Anterior cingulate cortex (tissue), 58 donors: ENCODE measurements around the gene HIP1R.
A peak's percentile ranks its signal among the peaks of the same experiment; 100 is the strongest.
"Not testable (repeated sequence)": the region's sequence is repeated elsewhere in the genome, so short reads cannot be mapped to it uniquely, and the experiment has no call there.

Experiments
- DNase-seq, 58 donors: peaks; one replicate each; lab custom pipeline; 2025; lab: John Stamatoyannopoulos, UW

The HIP1R gene

DNA sequence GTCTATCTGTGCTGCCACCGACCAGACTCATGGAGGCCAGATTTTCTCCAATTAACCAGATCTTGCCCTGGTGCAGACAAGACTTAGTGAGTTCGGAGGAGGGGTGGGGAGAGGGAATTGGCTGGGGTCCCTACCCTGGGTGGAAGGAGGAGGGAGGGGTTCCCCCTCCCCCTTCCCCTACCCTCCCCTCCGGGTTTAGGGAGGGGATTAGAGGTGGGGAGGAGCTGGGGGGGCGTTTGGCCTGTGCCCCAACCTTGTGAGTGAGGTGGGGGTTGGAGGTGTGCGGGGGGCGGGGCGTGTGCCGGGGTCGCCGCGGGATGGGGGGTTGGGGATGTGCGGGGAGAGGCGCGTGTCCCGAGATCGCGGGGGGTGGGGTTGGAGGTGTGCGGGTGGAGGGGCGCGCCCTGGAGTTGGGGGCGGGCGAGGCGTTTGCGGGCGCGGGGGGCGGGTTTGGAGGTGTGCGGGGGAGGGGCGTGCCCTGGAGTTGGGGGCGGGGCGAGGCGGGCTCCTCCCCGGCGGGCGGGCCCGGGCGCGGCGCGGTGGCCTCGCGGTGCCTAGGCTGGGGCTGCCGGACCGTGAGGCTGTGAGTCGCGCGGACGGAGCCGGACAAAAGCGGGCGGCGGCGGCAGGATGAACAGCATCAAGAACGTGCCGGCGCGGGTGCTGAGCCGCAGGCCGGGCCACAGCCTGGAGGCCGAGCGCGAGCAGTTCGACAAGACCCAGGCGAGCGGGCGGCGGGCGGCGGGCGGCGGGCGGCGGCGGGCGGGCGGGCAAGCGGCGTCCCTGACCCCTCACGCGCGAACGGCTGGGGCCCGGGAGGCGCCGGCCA, at the start of gene HIP1R:
Gene HIP1R, plus strand, starts transcription at position 537 of the 829 bp plus-strand sequence. Its CDS starts 94 bp downstream, at position 631.
- DNase-seq = peak in 41 of 58 donors; percentile 27 to 79 (median 57)

DNA sequence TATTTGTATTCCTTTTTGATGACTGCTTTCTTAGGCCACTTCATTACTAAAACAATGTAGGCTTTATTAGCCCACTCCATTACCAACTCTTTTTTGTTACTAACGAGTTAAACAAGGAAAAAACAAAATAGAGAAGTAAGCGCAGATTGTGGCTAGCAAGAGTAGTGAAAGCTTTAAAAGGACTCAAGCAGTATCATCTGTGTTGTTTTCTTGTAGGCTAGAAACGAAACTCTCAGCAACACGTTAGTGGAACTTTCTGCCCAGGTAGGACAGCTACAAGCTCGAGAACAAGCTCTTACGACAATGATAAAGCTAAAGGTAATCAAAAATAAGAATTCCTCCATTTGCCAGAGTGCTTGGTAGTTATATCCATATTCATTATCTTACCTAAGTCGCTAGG, 49.8 kb upstream of the HIP1R start:
- DNase-seq = no peak

DNA sequence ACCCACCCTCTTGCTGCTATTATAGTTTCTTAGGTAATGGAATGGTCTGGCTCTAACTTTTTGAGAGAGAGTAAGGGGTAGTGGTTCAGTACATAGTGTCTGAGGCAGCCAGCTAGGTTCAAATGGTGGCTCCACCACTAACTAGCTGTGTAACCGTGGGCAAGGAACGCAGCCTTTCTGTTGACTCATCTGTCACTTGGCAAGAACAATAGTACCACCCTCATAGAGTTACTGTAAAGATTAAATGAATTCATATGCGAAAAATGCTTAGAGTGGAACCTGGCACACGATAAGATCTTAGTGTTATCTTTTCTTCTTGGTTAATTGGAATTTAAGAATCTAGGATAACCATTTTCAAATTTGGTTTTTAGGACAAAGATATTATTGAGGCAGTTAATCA, 46.9 kb upstream of the HIP1R start:
- peak in 1 of 58 donors; percentile 39 for DNase-seq

DNA sequence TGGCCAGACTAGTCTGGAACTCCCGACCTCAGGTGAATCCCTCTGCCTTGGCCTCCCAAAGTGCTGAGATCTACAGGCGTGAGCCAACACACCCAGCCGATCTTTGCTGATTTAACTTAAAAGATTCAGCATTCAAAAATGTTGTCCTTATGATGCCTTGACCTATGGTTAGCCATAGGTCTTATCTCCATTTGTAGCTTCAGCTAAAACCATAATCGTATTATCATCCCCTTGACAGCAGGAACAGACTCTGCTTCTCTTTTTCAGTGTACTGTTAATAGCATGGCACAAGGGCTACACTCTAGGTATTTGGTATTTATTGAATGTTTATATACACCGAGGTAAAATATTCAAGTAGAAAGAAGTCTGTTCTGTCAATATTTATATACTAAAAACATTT, 45.6 kb upstream of the HIP1R start:
- DNase-seq = no peak

DNA sequence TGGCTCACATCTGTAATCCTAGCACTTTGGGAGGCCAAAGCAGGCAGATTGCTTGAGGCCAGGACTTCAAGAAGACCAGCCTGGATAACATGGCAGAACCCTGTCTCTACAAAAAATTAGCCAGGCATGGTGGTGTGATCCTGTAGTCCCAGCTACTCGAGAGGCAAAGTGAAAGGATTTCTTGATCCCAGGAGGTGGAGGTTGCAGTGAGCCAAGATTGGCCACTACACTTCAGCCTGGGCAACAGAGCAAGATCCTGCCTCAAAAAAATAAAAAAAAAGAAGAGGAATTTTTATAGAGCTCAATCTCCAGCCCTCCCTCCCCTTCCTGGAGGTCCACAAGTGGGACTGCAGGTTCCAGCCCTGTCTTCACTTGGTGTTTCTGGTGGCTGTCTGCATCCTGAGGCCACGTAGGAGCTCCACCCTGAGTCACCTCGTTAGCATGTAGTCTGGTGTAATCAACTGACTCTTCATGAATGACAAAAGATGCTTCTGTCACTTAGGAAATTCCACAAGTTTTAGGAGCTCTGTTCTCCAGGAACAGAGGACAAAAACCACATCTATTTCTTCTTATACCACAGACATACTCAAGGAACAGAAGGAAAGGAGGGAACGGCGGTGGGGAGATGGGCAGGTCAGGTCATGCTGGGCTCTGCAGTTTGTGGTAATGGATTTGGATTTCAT, 44.7 kb upstream of the HIP1R start:
- no peak for DNase-seq

- peak in 9 of 58 donors; percentile 1 to 50 (median 1) for DNase-seq
Observed at GRCh38 chr12:122793685-122794106, 41.6 kb upstream of the HIP1R start.

DNA sequence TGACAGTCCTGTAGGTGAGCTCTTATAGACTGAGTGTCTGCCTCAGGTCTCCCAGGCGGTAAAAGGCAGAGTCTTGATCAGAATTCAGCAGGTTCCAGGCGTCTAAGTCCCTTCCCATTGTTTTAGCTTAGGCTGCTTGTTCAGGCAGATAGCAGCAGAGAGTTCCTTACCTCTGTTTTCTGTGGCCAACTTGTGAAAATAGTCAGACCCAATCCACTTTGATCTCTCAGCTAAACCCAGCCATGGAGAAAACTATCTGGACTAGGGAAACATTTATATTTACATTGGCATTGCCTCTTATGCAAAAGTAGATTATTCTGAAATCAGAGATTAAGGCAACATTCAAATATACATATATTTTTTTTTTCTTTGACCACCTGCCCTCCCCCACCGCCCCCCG, 39.5 kb upstream of the HIP1R start:
- DNase-seq = no peak

- DNase-seq = no peak
Observed at GRCh38 chr12:122799641-122800243, 35.5 kb upstream of the HIP1R start.

- DNase-seq = no peak
Observed at GRCh38 chr12:122803937-122804336, 31.3 kb upstream of the HIP1R start.

DNA sequence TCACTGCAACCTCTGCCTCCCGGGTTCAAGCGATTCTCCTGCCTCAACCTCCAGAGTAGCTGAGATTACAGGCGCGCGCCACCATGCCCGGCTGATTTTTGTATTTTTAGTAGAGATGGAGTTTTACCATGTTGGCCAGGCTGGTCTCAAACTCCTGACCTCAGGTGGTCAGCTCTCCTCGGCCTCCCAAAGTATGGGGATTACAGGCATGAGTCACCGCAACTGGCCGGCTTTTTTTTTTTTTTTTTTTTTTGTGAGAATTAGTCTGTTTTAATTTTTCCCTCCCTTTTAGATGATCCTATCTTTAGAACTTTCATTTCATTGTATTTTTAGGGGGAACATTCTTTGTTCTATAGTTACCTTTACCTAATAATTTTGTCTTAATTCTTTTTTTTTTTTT, 30.3 kb upstream of the HIP1R start:
- DNase-seq = not testable (repeated sequence)

- no peak for DNase-seq
Observed at GRCh38 chr12:122807651-122808050, 27.6 kb upstream of the HIP1R start.

DNA sequence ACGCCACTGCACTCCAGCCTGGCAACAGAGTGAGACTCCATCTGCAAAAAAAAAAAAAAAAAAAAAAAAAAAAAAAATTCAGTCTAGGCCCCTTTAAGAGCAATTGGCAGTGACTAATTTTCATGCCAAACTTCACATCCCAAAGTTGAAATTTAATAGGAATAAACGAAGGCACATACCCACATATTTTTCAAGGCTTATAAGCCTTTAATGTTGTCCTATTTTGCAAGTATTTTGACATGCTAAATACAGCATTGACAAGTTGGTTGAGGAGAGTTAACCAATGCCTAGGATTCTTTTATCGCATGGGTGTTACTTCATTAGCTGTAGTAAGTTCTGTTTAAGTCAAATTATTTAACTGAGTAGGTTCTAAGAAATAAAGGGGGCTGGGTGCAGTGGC, 23.5 kb upstream of the HIP1R start:
- no peak for DNase-seq

- peak in 3 of 58 donors; percentile 5 to 12 (median 6) for DNase-seq
Observed at GRCh38 chr12:122813310-122813713, 21.9 kb upstream of the HIP1R start.

GRCh38 chr12:122819209-122819785, 16.0 kb upstream of the HIP1R start:
- peak in 20 of 58 donors; percentile 6 to 85 (median 42) for DNase-seq

GRCh38 chr12:122820138-122820537, 15.1 kb upstream of the HIP1R start:
- no peak for DNase-seq

GRCh38 chr12:122820838-122821271, 14.4 kb upstream of the HIP1R start:
- no peak for DNase-seq

DNA sequence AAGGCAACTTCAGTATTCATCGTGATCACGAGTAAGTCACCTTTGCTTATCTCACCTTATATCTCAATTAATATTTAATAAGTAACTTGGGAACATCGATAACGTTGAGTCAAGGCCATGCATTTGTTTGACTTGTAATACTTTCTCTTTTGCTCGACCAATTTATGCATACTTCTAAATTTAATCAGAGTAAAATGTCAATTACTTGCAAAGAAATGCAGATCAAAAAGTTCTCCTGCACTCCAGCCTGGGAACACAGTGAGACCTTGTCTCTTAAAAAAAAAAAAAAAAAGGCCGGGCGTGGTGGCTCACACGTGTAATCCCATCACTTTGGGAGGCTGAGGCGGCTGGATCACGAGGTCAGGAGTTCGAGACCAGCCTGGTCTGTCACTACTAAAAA, 11.8 kb upstream of the HIP1R start:
- DNase-seq = no peak

GRCh38 chr12:122825773-122826724, 9.2 kb upstream of the HIP1R start:
- DNase-seq = peak in 1 of 58 donors; percentile 11

GRCh38 chr12:122827258-122827657, 8.0 kb upstream of the HIP1R start:
- no peak for DNase-seq
